H1 (cell line): ENCODE results near the gene ARID1B. TPM values are rescaled to one million over a fixed set of nuclear protein-coding genes. Genes with fewer than 3 reads are reported as not detected.

Source experiments
- CTCF ChIA-PET: fragments of 300-600 bp; sonication (Branson Sonifier 250); formaldehyde crosslinking; loops from one replicate; lab custom pipeline; 2021; ENCODE audit not compliant: partially characterized antibody; lab: Charles Lee
- POLR2A ChIA-PET: fragments of 300-600 bp; sonication (Branson Sonifier 250); formaldehyde crosslinking; loops from one replicate; lab custom pipeline; 2021; ENCODE audit warnings: inconsistent platforms; ENCODE audit not compliant: partially characterized antibody; lab: Charles Lee
- DNase-seq, 2 experiments: peaks; one replicate each; pipeline versions ENCODE4 v3.0.0 to v3.0.0-alpha.2; 2010 to 2022; ENCODE audit warnings: low spot score in 2 of 2, low read depth in 1 of 2, mixed read lengths in 1 of 2
- FAIRE-seq: peaks from 2 replicates; lab custom pipeline; 2011; peaks lifted over from hg19 to GRCh38; lab: Jason Lieb, UNC
- H2AFZ ChIP-seq: 2 replicates; pipeline ENCODE4 v1.8.1; 2012; ENCODE audit warnings: low read length, inconsistent platforms
- H2AK5ac ChIP-seq: 2 replicates; pipeline ENCODE4 v1.6.1; 2013; ENCODE audit warnings: low read depth, low read length
- H2BK120ac ChIP-seq: replicated peaks from 2 replicates; pipeline ENCODE3; 2013; ENCODE audit warnings: low read depth, low read length, inconsistent platforms
- H2BK12ac ChIP-seq: 2 replicates; pipeline ENCODE4 v1.6.1; 2013; ENCODE audit warnings: low read depth, low read length
- H2BK15ac ChIP-seq: 2 replicates; pipeline ENCODE4 v1.6.1; 2013; ENCODE audit warnings: low read length
- H2BK20ac ChIP-seq: 2 replicates; pipeline ENCODE4 v1.6.1; 2013; ENCODE audit warnings: low read length
- H2BK5ac ChIP-seq: 2 replicates; pipeline ENCODE4 v1.6.1; 2013; ENCODE audit warnings: low read depth, low read length
- H3K14ac ChIP-seq: 2 replicates; pipeline ENCODE4 v1.6.1; 2013; ENCODE audit warnings: inconsistent platforms; ENCODE audit not compliant: insufficient read length
- H3K18ac ChIP-seq: 2 replicates; pipeline ENCODE4 v1.6.1; 2013; ENCODE audit warnings: low read length; ENCODE audit errors: extremely low read depth
- H3K23ac ChIP-seq: 2 replicates; pipeline ENCODE4 v1.6.1; 2013; ENCODE audit warnings: inconsistent platforms; ENCODE audit not compliant: insufficient read length
- H3K23me2 ChIP-seq: 2 replicates; pipeline ENCODE4 v1.6.1; 2013; ENCODE audit warnings: low read depth, low read length
- H3K27ac ChIP-seq: 2 replicates; pipeline ENCODE4 v1.6.1; 2011; ENCODE audit warnings: low read depth, low read length, inconsistent platforms
- H3K27me3 ChIP-seq, 4 experiments: replicated peaks in 1 of 4; 1 replicate in 1 of 4; 2 replicates in 3 of 4; pipeline versions ENCODE4 v1.6.1 to v1.8.1; 2011 to 2013; ENCODE audit warnings: low read length in 3 of 4, mild to moderate bottlenecking in 3 of 4, inconsistent platforms in 2 of 4, mixed read lengths in 2 of 4, moderate library complexity in 1 of 4; ENCODE audit not compliant: control insufficient read depth in 3 of 4, insufficient read depth in 3 of 4; ENCODE audit errors: extremely low read depth in 1 of 4
- H3K36me3 ChIP-seq, 4 experiments: 2 replicates each; pipeline versions ENCODE4 v1.6.1 to v1.8.1; 2011 to 2013; ENCODE audit warnings: mild to moderate bottlenecking in 4 of 4, low read length in 3 of 4, moderate library complexity in 2 of 4, control low read depth in 1 of 4, inconsistent platforms in 1 of 4; ENCODE audit not compliant: insufficient read depth in 4 of 4, control insufficient read depth in 2 of 4
- H3K4ac ChIP-seq: replicated peaks from 2 replicates; pipeline ENCODE3; 2013; ENCODE audit warnings: low read length, low read depth, mixed read lengths, inconsistent platforms; ENCODE audit not compliant: insufficient read length
- H3K4me1 ChIP-seq, 4 experiments: replicated peaks in 1 of 4; 1 replicate in 1 of 4; 2 replicates in 3 of 4; pipeline versions ENCODE4 v1.6.1 to v1.8.1; 2011 to 2013; ENCODE audit warnings: low read length in 3 of 4, inconsistent platforms in 2 of 4, mixed read lengths in 1 of 4; ENCODE audit not compliant: insufficient read depth in 4 of 4, control insufficient read depth in 3 of 4
- H3K4me2 ChIP-seq, 2 experiments: 2 replicates each; pipeline versions ENCODE4 v1.6.1 to v1.8.1; 2011 to 2013; ENCODE audit warnings: low read depth in 2 of 2, low read length in 2 of 2, control low read depth in 1 of 2, inconsistent platforms in 1 of 2, mild to moderate bottlenecking in 1 of 2; ENCODE audit not compliant: insufficient read depth in 1 of 2
- H3K4me3 ChIP-seq, 4 experiments: fragments of 200-600, 300-600 bp in 1 of 4; sonication (generic), shearing (Covaris generic), sonication (Bioruptor Twin) in 1 of 4; 2 replicates each; pipeline versions ENCODE4 v1.5.1 to v1.8.1; 2011 to 2016; ENCODE audit warnings: low read length in 4 of 4, low read depth in 3 of 4, control low read depth in 2 of 4, inconsistent platforms in 2 of 4, mild to moderate bottlenecking in 2 of 4, mixed read lengths in 1 of 4, moderate library complexity in 1 of 4; ENCODE audit not compliant: insufficient read depth in 2 of 4; ENCODE audit errors: extremely low read depth in 1 of 4
- H3K56ac ChIP-seq: replicated peaks from 2 replicates; pipeline ENCODE3; 2013; ENCODE audit warnings: low read depth, mild to moderate bottlenecking, mixed read lengths, low read length, inconsistent platforms; ENCODE audit not compliant: insufficient read length
- H3K79me1 ChIP-seq: 2 replicates; pipeline ENCODE4 v1.6.1; 2013; ENCODE audit warnings: low read depth, low read length, control low read depth
- H3K79me2 ChIP-seq, 2 experiments: 2 replicates each; pipeline versions ENCODE4 v1.6.1 to v1.8.1; 2012 to 2013; ENCODE audit warnings: low read length in 2 of 2, mild to moderate bottlenecking in 2 of 2, inconsistent platforms in 1 of 2; ENCODE audit not compliant: insufficient read depth in 2 of 2, control insufficient read depth in 1 of 2
- H3K9ac ChIP-seq, 4 experiments: replicated peaks in 1 of 4; 1 replicate in 1 of 4; 2 replicates in 3 of 4; pipeline versions ENCODE4 v1.6.1 to v1.8.1; 2011 to 2013; ENCODE audit warnings: low read depth in 3 of 4, low read length in 3 of 4, control low read depth in 2 of 4, mild to moderate bottlenecking in 2 of 4, moderate library complexity in 2 of 4, inconsistent platforms in 1 of 4; ENCODE audit errors: extremely low read depth in 1 of 4
- H3K9me3 ChIP-seq, 2 experiments: 2 replicates each; pipeline versions ENCODE4 v1.6.1 to v1.8.1; 2012 to 2013; ENCODE audit warnings: mild to moderate bottlenecking in 2 of 2, moderate library complexity in 2 of 2, control low read depth in 1 of 2, inconsistent platforms in 1 of 2, low read depth in 1 of 2, low read length in 1 of 2, mixed read lengths in 1 of 2; ENCODE audit not compliant: insufficient read depth in 2 of 2
- H4K20me1 ChIP-seq, 2 experiments: replicated peaks in 1 of 2; 2 replicates each; pipeline versions ENCODE3 to v1.8.1; 2011 to 2013; ENCODE audit warnings: inconsistent platforms in 2 of 2, low read length in 2 of 2, mild to moderate bottlenecking in 1 of 2; ENCODE audit not compliant: insufficient read depth in 2 of 2, control insufficient read depth in 1 of 2
- H4K5ac ChIP-seq: 2 replicates; pipeline ENCODE4 v1.6.1; 2013; ENCODE audit warnings: low read length, low read depth, mixed read lengths, inconsistent platforms; ENCODE audit not compliant: insufficient read length
- H4K8ac ChIP-seq: 2 replicates; pipeline ENCODE4 v1.8.0; 2013; ENCODE audit warnings: mild to moderate bottlenecking, moderate library complexity, low read length, inconsistent platforms; ENCODE audit not compliant: insufficient read depth; ENCODE audit errors: extremely low read depth
- H4K91ac ChIP-seq: replicated peaks from 2 replicates; pipeline ENCODE3; 2013; ENCODE audit warnings: low read length, mixed read lengths, inconsistent platforms; ENCODE audit not compliant: insufficient read length
- HDAC2 ChIP-seq, 2 experiments: fragments of 300-600 bp in 1 of 2; sonication (generic) in 1 of 2; IDR thresholded peaks; 2 replicates each; pipeline ENCODE4 v1.6.1; 2011 to 2012; ENCODE audit warnings: low read depth in 2 of 2, low read length in 2 of 2, mild to moderate bottlenecking in 2 of 2, moderate library complexity in 2 of 2, borderline replicate concordance in 1 of 2, inconsistent platforms in 1 of 2
- KDM4A ChIP-seq: IDR thresholded peaks from one replicate; pipeline ENCODE4 v1.7.1; 2012; ENCODE audit warnings: low read depth, mild to moderate bottlenecking, moderate library complexity, low read length, inconsistent platforms; ENCODE audit not compliant: severe bottlenecking
- POU5F1 ChIP-seq: IDR thresholded peaks from 2 replicates; pipeline ENCODE4 v1.6.1; 2011; ENCODE audit warnings: low read depth, mild to moderate bottlenecking, low read length, moderate library complexity
- SIRT6 ChIP-seq: IDR thresholded peaks from one replicate; pipeline ENCODE4 v1.7.1; 2012; ENCODE audit warnings: low read length, inconsistent platforms
- WGBS, 2 experiments: shearing (Covaris generic) in 1 of 2; methylation state at CpG; one replicate each; pipeline versions ENCODE4 v1.1.6 to v1.1.7; 2013 to 2015; ENCODE audit warnings: low lambda C conversion rate in 2 of 2, mixed read lengths in 2 of 2, inconsistent platforms in 1 of 2, low coverage in 1 of 2, missing lambda C conversion rate in 1 of 2; ENCODE audit not compliant: insufficient replicate concordance in 2 of 2, insufficient coverage in 1 of 2, insufficient read length in 1 of 2; ENCODE audit errors: extremely low coverage in 1 of 2, missing lambda C conversion rate in 1 of 2; 5-methylcytosine and 5-hydroxymethylcytosine counted together
- polyA plus RNA-seq, 7 experiments: library from polyadenylated mRNA; depleted of rRNA in 3 of 7; stranded (reverse) in 5 of 7; unstranded in 2 of 7; fragments of >200 nt in 5 of 7; fragments of 200-250 nt in 2 of 7; gene quantifications; 1 replicate in 5 of 7; 2 replicates in 1 of 7; 4 replicates in 1 of 7; pipeline versions ENCODE4 v1.2.1 to v1.2.3, GENCODE V29; 2011 to 2013; ENCODE audit warnings: missing spikeins in 2 of 7, mixed read lengths in 2 of 7
- total RNA-seq: library from RNA; stranded (reverse); fragmentation: NEBNext Ultra II Directional; extraction: Animal tissue kit (Norgen Biotek cat#: 25700); gene quantifications from 2 replicates; pipeline ENCODE4 v1.2.1, GENCODE V29; 2021
- TF ChIP-seq, protein P1 (sequence below): IDR thresholded peaks from 2 replicates; pipeline ENCODE4 v1.6.1; 2012; ENCODE audit warnings: inconsistent platforms

The ARID1B gene
- total and polyA plus RNA-seq, 2 of the 8 experiments (the other 6 are each of a cell fraction or from before 2014, with no cell fraction given): 24.3 to 70.3 TPM

DNA sequence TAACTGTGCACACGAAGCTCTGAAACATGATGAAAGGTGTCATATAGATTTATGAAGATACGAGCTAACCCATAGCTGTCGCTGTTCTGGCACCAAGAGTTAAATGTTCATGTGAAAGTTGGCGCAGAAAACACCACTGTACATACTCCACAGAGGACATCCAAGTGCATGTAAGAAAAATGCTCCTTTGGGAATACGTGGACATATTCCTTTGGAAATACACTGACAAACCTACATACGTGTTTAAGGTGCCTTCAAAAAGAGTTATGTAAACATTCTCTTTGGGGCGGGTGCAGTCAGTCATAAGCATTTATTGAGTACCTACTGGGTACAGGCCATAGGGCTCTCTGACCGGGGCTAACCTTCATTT lies 723 bp upstream of the ARID1B start:
- H2AFZ ChIP-seq: no peak overlapping the region

More for the DNA sequence above, 723 bp upstream of the ARID1B start:
- Histone ChIP-seq H3K23ac (no peak overlapping the region), H3K56ac (no peak overlapping the region), H4K5ac (peak overlapping the region; percentile 60), H3K18ac (peak overlapping the region; percentile 19; the same call in 1 of the 2 replicates), H3K79me2 (peaks cover 0 to 36% of the 10 kb centered on the region in 2 experiments; a peak in 3 of 4 replicates), H3K4me1 (peaks cover 0 to 20% (median 8%) of the 10 kb centered on the region in 4 experiments; a peak in 5 of 7 replicates), H2BK5ac (peak overlapping the region; percentile 62; the same call in 1 of the 2 replicates), H3K9ac (peak overlapping the region; percentile 52 to 96 (median 89)), H2BK12ac (peak overlapping the region; percentile 11; the same call in 1 of the 2 replicates), H4K20me1 (peaks cover 0 to 2% of the 10 kb centered on the region in 2 experiments), H2BK120ac (no peak overlapping the region), H3K79me1 (no peaks in the 10 kb centered on the region; the same call in 1 of the 2 replicates), H2AK5ac (no peak overlapping the region), H4K91ac (peak overlapping the region; percentile 5), H3K9me3 (no peaks in the 10 kb centered on the region), H3K27me3 (no peaks in the 10 kb centered on the region), H3K4ac (no peak overlapping the region), H3K23me2 (peaks cover 6% of the 10 kb centered on the region; the same call in 1 of the 2 replicates), H3K27ac (peak overlapping the region; percentile 79), H3K4me3 (peak overlapping the region; percentile 64 to 89 (median 80)), H2BK20ac (no peak overlapping the region), H2BK15ac (no peak overlapping the region), H3K36me3 (no peaks in the 10 kb centered on the region), H4K8ac (no peak overlapping the region), H3K4me2 (peak overlapping the region; percentile 65 to 88), H3K14ac (no peak overlapping the region)
- FAIRE-seq (no peak), DNase-seq (peak in 1 of 2 experiments; percentile 30)
- POLR2A ChIA-PET: interaction anchor here (0.7 to 4.7 kb wide), 6 partner anchors 17 to 121 kb away, joined by 3 to 32 read pairs (median 4); no protein-coding TSS in a partner anchor
- TF ChIP-seq POU5F1: no peak
- TF ChIP-seq, protein P1, sequence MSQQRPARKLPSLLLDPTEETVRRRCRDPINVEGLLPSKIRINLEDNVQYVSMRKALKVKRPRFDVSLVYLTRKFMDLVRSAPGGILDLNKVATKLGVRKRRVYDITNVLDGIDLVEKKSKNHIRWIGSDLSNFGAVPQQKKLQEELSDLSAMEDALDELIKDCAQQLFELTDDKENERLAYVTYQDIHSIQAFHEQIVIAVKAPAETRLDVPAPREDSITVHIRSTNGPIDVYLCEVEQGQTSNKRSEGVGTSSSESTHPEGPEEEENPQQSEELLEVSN: no peak
- TF ChIP-seq SIRT6: no peak
- TF ChIP-seq HDAC2 (IDR thresholded peaks at IDR 0.05; ENCODE audit: borderline replicate concordance in 1 of 2, low read depth in 2 of 2, low read length in 2 of 2): no peak
- no peak for TF ChIP-seq KDM4A
- 52% methylated on average over 8 of the region's 8 CpGs; no CpG with 5 or more reads in 1 of the 2 experiments for WGBS, 2 experiments
- CTCF ChIA-PET: interaction anchor here (0.6 kb wide), 1 partner anchor 109 kb away, joined by 3 read pairs; no protein-coding TSS in a partner anchor
